HG03565 (cell line): ENCODE measurements around the gene LAMA2.
A peak's percentile ranks its signal among the peaks of the same experiment; 100 is the strongest.

Experiments
- ATAC-seq: cut with Tn5 transposase; IDR thresholded peaks from one replicate; pipeline ENCODE4 v1.9.1; 2021; ENCODE audit warnings: mild to moderate bottlenecking, moderate library complexity; ENCODE audit not compliant: unreplicated experiment

LAMA2 gene

DNA sequence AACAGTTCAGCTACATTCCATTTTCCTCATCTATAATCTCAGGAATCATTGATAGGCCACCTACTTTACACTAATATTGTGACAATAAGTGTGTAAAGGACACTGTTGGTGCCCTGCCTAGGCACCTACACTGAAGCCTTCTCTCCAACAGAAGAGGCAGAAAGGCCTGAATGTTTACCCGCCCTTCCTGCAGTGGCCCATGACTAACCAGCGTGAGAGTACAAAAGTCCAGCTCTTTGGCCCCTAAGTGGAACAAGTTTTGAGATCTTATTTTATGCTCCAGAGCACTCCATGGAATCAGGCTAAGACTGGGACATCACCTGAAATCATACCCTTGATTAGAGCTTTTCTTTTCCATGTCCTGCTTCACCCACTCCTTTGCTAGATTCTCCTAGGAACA, 467.3 kb downstream of the LAMA2 start:
- no peak for ATAC-seq

DNA sequence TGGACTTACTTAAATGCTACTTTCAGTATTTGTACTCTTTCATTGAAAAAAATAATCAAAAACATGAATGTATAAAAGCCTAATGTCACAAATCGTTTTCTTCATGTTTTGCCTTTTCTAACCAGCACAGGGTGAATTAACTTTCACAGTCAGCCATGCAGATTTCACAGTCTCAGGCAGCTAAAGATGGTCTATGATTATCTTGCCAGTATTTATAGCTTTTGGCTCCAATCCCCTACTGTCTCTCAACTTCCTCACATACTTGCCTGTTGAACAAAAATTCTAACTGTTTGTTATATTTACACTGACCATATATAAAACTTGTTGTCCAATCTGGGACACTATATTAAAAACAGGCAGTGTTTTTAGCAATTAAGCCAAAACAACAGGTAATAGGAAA, 468.9 kb downstream of the LAMA2 start:
- ATAC-seq: no peak

DNA sequence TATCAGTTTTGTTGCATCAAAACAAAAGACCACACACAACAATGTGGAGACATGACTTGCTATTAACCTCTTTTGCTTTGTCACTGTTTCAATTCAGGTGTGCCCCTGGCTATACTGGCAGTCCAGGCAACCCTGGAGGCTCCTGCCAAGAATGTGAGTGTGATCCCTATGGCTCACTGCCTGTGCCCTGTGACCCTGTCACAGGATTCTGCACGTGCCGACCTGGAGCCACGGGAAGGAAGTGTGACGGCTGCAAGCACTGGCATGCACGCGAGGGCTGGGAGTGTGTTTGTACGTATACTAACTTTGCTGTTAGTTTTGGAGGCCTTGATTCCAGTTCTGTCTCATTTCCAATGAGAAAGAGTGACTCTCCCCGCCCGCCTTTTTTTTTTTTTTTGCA, 470.1 kb downstream of the LAMA2 start:
- ATAC-seq: no peak

DNA sequence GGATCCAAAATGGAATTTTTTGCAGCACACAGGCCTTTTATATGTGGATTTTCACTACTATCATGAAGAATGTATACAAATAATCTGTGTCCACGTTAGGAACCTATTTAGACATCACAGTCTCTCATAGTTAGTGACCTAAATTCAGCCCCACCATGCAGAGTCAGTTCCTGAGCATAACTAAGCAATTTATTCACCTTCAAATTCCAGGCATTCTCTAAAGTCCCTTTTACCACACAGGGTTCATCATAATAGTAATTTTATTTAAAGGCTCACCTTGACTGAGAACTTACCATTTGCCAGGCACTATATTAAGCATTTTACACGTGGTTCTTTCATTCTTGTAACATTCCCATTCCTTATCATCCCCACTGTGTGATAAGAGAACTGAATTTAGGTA, 473.2 kb downstream of the LAMA2 start:
- ATAC-seq: no peak

DNA sequence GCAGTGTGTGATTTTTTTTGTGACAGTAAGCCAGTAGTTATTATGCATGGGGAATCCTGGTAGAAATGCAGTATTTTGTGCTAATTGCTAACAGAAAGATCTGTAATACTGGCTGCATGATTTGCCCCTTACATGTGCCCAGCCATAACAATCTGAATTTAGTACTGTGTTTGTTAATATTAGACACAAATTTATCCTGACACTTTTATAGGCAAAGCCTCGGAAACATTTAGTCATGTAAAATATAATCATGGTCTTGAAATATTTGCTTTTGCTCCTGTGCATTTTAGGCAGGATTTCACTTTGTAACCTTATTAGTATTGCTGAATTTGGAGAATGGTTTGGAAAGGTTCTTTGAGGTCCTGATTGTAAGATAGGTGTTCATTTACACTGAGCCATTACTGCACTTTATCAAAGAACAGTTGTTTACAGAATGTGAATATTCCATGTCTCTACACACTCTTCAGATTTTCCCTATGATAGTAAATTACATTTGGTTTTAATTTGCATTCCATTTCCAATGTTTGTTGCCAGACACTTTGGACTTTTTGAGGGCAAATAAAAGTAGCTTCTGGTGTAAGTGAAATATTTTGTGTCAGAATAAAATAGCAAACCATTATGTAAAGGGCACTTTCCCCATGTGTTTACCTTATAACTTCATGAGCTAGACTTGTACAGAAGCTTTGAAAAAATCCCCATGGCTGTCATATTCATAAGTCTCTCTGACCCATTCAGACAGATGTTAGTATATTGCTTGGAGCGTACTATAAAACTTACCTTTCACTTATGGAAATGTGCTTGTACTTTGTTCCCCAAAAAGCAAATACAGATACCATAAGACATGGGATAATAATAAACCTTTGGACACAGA, 477.1 kb downstream of the LAMA2 start:
- ATAC-seq: no peak

DNA sequence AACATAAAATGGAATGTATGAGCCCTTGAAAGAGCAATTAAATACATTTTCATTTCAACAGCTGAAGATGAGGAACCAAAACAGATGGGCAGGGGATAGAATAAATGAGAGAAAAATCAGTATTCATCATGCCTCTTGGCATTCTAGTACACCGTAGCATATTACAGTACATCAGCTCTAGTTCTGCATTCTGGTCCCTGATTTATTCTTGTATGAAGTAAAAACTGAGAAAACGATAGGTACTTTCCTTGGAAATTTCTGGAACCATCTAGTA, 477.7 kb downstream of the LAMA2 start:
- ATAC-seq: no peak

DNA sequence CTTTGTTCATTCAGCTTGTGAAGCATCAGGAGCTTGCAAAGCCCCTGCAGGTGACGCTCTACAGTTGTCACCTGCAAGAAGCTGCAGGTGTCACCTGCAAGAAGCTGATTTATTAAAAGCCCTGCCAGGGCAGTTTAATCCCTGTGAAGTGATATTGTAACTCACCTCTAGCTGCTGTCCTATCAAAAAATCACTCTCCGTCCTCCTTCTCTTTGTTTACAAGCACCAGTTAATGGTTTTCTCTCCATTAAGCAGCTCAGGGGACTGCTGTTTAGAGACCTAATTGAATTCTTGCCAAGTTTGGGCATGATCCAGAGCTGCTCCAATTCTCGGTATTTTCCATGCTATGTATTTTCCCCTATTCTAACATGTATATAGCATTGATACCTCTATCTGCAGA, 481.1 kb downstream of the LAMA2 start:
- ATAC-seq: no peak

DNA sequence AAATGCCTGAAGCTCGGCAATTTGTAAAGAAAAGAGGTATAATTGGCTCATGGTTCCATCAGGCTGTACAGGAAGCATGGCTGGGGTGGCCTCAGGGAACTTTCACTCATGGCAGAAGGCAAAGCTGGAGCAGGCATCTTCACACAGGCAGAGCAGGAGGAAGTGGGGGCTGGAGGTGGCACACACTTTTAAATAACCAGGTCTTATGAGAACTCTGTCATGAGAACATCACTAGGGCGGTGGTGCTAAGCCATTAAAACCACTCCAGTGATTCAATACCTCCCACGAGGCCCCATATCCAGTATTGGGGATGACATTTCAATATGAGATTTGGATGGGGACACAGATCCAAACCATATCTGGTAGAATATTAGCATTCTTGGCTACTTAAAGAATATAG, 481.8 kb downstream of the LAMA2 start:
- ATAC-seq: no peak

DNA sequence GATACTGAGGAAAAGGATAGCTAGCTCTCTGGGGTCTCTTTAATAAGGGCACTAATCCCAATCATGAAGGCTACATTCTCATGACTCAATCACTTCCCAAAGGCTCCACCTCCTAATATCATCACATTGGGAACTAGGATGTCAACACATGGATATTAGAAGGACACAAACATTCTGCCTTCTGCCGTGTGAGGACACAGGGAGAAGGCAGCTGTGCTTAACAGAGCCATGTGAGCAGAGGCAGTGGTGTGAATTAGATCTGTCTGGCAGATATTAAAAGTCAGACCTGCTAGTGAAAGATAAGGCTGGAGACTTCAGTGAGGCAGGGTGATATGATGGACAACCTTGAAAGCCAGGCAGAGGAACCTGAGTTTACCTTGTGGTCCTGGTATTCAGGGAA, 485.1 kb downstream of the LAMA2 start:
- ATAC-seq: no peak

DNA sequence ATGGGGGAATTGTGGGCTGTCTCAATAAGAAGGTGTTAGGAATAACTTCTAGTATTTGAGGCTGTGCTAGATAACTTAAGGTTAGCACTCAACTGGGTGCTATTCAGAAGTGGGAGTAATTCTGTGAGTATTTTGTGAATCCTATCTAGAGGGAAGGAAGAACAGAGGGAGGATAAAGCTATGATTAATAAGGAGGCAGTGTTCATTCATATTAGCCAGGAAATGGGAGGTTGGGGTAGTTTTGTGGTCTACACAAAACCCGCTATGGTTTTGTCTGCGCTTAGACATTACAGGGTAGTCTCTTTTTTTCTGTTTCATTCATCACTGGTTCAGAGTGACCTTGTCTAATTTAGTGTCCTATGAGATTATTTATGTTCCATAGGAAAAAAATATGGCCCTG, 486.0 kb downstream of the LAMA2 start:
- no peak for ATAC-seq

DNA sequence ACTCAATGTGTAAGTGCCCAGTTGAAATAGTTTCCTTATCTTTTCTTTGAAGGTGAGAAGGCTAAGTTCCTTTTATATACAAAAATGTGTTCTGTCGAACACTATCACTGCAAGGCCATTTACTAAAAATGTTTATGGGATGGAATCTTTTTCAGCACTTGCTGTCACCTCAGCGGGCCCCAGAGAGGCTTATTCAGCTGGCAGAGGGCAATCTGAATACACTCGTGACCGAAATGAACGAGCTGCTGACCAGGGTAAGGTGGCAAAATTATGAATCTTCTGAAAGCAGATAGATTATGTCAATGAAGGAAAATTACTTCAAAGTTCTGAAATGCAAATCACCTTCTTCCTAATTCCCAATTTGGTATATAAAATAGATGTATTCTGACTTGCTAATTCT, 486.8 kb downstream of the LAMA2 start:
- ATAC-seq: no peak

DNA sequence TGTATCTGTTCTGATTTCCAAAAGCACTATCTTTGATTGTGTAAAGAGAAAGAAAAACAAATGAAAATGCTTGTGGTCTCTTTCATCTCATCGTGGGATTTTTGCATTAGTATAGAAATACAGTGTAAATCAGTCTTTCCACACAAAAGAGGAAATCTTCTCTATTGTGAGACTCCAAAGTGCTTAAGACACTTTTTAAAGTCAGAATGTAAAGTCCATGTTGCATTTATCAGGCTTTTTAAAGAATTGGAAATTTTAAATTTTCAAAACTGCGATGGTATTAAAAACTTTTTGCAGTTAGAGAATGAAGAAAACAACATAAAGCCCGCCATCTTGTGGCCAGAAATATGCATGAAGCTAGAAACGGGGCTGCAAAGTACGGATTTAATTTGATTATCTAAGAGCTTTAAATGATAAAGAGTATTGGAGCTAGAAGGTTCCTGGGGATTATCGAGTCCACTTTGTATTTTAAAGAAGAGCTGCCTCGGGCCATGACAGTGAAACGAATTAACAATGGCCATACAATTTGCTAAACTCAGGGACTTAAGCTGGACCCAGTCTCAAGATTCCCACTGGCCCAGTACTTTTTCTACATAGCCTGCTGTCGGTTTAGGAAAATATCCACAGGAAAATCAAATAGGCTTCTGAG, 487.5 kb downstream of the LAMA2 start:
- peak; percentile 63 for ATAC-seq

DNA sequence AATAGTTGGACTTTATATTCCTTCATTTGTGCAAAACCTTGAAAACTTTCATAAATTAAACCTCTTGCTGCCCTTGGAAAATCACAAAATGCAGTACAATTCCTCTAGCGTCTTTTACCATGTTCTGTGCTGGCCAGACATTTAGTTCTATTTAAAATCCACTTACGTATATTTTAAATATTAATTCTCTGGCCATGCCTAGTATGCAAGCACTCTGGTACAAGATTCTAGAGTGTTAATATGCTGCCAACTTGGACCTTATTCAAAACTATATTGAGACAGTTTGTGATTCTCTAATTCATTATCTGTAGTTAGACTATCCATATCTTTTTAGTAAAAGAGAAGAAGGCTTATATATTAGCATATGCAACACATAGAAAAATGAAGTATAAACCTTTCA, 498.9 kb downstream of the LAMA2 start:
- ATAC-seq: no peak

DNA sequence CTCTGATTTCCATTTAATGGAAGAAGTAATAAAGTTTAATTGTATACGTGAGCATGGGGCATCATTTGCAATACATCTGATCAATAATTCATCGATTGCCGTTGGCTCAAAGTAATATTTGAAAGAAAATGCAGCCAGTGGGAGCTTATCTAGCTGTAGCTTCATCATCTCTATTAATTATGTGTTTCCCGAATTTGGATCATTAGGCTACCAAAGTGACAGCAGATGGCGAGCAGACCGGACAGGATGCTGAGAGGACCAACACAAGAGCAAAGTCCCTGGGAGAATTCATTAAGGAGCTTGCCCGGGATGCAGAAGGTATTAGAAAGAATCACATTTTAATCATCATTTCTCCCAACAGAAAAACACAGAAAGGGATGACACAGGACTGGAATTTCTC, 500.0 kb downstream of the LAMA2 start:
- ATAC-seq: no peak

DNA sequence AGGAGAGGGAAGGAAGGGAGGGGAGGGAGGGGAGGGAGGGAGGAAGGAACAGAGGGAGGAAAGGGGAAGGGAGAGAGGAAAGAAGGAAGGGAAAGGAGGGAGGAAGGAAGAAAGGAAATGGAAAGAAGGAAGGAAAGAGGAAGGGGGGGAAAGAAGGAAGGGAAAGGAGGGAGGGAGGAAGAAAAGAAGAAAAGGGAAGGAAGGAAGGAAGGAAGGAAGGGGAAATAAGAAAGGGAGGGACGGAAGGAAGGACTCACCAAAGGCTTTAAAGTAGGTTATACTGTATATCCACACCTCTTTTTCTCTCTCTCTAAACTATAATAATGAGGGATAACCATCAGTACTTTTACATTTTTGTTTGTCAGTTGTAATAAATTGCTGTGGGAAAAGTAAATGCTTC, 502.2 kb downstream of the LAMA2 start:
- ATAC-seq: no peak

DNA sequence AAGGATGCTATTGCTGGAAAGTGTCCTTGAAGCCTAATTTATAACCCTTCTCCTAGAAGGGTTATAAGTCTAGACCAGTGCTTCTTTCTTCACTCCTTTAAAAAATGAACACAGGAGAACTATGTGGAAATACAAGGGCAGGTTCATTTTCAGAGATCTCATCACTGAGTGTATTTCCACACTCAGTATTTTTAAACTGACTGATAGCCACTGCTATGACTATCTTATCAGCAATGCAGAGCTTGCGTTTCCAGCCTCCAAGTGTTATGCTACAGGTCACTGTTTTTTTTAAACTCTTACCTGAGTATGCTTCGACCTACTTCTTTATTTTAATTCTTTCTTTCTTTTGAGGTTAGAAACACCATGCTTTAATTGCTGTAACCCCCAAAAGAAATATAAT, 508.0 kb downstream of the LAMA2 start:
- no peak for ATAC-seq

DNA sequence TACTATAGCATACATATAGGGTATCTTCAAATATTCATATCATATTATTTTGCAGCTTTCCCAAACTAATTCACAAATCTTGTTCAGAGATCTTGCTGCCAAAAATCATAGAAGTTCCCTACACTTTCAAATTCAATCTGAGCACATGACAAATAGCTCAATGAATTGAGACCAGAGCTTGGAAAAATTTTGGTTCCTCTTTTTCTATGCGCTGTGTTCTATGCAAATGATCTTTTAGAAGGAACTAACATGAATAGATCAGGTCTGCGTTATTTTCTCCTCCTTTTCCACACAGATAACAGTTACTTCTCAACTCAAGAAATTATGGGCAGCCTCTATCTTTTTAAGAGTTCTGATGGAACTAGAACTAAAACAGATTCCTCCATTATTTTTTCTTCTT, 510.7 kb downstream of the LAMA2 start:
- ATAC-seq: peak; percentile 87

DNA sequence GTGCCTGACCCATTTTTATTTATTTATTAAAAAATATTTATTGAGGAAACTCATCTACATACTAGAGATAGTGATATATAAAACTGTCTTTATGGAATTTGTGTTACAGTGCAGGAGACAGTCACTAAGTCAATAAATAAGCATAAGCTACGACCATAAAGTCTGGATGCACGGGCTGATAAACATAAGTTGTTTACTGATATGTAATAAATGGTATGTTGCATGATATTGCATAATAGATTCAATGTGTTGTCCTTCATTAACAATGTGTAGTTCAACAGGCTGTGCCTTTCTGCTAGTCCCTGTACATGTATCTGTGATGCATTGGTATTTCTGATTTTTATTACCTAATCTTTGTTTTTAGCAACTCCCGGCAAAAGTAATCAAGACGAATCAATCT, 515.8 kb downstream of the LAMA2 start:
- no peak for ATAC-seq

DNA sequence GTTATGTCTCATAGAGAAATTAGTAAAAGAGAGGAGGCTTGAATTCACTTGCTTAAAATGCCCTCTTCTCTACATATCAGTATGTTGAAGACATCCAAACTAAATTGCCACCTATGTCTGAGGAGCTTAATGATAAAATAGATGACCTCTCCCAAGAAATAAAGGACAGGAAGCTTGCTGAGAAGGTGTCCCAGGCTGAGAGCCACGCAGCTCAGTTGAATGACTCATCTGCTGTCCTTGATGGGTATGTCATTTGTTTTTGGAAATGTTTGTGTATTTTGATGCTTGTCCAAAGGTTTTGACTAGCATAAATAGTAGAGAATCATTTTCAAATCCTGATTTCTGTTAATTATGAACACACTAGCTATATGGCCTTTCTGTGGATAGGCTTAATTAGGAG, 519.3 kb downstream of the LAMA2 start:
- ATAC-seq: no peak

DNA sequence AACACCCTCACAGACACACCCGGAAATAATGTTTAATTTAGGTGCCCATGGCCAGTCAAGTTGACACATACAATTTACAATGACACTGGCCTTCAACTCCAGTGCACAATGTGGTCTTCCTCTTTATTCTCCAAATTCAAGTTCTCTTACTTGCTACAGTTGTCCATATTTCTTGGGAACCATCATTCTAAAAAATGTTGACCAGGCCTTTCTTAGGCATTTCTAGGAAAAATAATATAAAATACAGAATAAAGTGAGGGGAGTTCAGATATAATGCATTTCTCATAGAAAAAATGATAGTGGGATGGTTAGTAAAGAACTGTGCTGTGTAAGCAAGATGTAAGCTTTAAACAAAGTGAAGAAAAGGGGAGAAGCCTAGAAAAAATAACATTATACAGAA, 528.2 kb downstream of the LAMA2 start:
- ATAC-seq: no peak

DNA sequence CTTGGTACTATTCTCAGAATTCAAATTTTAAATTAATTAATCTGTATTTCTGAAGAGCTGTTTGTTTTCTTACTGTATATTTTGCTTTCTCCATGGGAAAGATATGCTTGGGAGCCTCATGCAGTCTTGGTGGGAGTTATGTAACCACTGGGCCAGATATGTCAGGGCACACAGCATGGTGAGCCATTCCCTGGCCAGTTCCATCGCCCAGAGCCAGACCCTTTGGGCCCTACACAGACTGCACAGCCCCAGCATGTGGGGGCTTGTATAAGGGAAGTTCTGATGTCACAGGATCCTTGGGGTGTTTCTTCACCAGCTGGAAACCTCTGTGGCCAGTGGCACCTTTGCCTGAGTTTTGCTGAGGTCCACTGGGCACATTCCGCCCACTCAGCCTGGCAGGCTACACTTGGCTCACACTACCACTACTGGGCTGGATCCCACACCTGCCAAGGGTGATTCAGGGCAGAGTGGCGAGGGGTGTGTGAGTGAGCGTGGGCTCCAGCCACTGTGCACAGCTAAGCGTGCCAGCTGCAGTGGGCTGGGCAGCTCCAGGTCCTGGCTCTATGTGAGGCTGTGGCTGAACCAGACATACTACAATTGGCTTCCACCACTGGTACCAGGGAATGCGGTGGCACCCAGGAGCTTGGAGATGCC, 533.5 kb downstream of the LAMA2 start:
- no peak for ATAC-seq

DNA sequence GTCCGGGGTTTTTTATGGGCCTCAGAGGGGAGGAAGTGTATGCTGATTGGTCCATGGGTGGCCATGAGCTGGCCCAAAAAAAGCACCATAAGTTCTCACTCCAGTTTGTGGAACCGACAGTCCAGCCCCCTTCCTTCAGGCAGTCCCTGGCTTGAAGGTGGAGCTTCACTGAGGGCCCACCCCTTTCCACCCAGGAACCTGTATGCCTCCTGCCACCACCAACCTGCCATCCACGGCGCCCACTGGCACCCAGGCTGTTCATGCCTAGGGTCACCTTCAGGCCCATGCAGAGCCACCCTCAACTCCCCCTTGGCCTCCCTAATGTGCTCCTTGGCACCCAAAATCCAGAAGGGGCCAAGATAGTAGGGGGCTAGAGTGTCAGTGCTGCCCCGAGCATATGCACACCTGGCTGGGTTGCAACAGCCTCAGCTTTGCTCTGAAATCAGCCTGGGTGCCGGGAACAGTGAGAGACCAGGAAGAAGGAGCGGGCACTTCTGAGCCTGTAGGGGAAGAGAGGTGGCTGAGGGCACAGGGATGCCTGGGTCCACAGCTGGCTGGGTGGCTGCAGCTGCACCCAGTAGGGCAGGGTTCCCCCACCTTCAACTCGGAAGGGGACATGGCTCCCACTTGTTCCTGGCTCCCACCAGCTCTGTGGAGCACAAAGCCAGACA, 534.6 kb downstream of the LAMA2 start:
- ATAC-seq: no peak
